ENCODE measurements around the gene TYSND1. TPM values are rescaled to one million over a fixed set of nuclear protein-coding genes. Genes with fewer than 3 reads are reported as not detected.

Gene TYSND1
- total RNA-seq, 1 experiment from 2014 or later: 78.2 TPM

- Histone ChIP-seq H3K9me3 (ENCODE audit: low read length) (no peaks in the 10 kb centered on the region), H3K79me2 (ENCODE audit: low read length) (peaks cover 62% of the 10 kb centered on the region), H3K27ac (ENCODE audit: low read length) (peak overlapping the region; percentile 19), H3K4me2 (ENCODE audit: low read length) (peak overlapping the region; percentile 88), H3F3A (ENCODE audit: low read length, unreplicated experiment) (no peaks in the 10 kb centered on the region), H3K27me3 (ENCODE audit: low read length) (no peaks in the 10 kb centered on the region), H4K20me1 (ENCODE audit: low read length) (peaks cover 49% of the 10 kb centered on the region), H3K4me1 (ENCODE audit: insufficient read depth, low read length) (peaks cover 30% of the 10 kb centered on the region), H3K4me3 (ENCODE audit: low read length) (peak overlapping the region; percentile 81), H3K9ac (ENCODE audit: low read length) (peak overlapping the region; percentile 88), H3K9me2 (replicated peaks; ENCODE audit: low read length) (no peaks in the 10 kb centered on the region), H3K36me3 (ENCODE audit: low read depth, low read length) (peaks cover 29% of the 10 kb centered on the region), H2AFZ (ENCODE audit: low read length) (0 out of 2 replicates have a peak overlapping the region, but pooled peaks have one; percentile 11)
- POLR2A ChIA-PET (ENCODE audit: unreplicated experiment): interaction anchor here (0.5 to 1.5 kb wide), 9 partner anchors 21 to 723 kb away, joined by 3 to 40 read pairs (median 3); partner anchors contain the start of genes PPA1 and TYSND1
- CTCF ChIA-PET: interaction anchor here (0.5 to 1.5 kb wide), 4 partner anchors 20 to 473 kb away, joined by 3 to 19 read pairs (median 4); partner anchors contain the start of gene TYSND1
- intact Hi-C loops (cut with micrococcal nuclease): loop anchor here (1.0 to 5.0 kb wide), 3 partner anchors 23 to 63 kb away; partner anchors contain the start of gene PPA1
- no TSS peak for BruUV-seq (replicated peaks)
- ATAC-seq: peak; percentile 21
- TF ChIP-seq EZH2phosphoT487 (IDR thresholded peaks at IDR 0.05; ENCODE audit: borderline replicate concordance, low read length) (no peak), CTCF (conservative IDR thresholded peaks at IDR 0.05; ENCODE audit: low read depth, low read length) (no peak), EZH2 (IDR thresholded peaks at IDR 0.05; ENCODE audit: low read length, unreplicated experiment) (no peak)
- no peak for DNase-seq
Observed at GRCh38 chr10:70169649-70170364, 23.3 kb upstream of the TYSND1 start.

GRCh38 chr10:70169011-70169410, 22.5 kb upstream of the TYSND1 start:
- H2AFZ ChIP-seq (ENCODE audit: low read length): no peak overlapping the region
- H3K4me1 ChIP-seq (ENCODE audit: insufficient read depth, low read length): peaks cover 26% of the 10 kb centered on the region
- H4K20me1 ChIP-seq (ENCODE audit: low read length): peaks cover 54% of the 10 kb centered on the region
- H3K9me2 ChIP-seq (replicated peaks; ENCODE audit: low read length): no peaks in the 10 kb centered on the region
- H3K4me3 ChIP-seq (ENCODE audit: low read length): peak overlapping the region; percentile 81
- no peaks in the 10 kb centered on the region for H3F3A ChIP-seq (ENCODE audit: low read length, unreplicated experiment)
- H3K27me3 ChIP-seq (ENCODE audit: low read length): no peaks in the 10 kb centered on the region
- ATAC-seq (no peak), DNase-seq (no peak)
- no TSS peak for BruUV-seq (replicated peaks)
- TF ChIP-seq EZH2 (IDR thresholded peaks at IDR 0.05; ENCODE audit: low read length, unreplicated experiment) (no peak), CTCF (conservative IDR thresholded peaks at IDR 0.05; ENCODE audit: low read depth, low read length) (no peak), EZH2phosphoT487 (IDR thresholded peaks at IDR 0.05; ENCODE audit: borderline replicate concordance, low read length) (no peak)
- POLR2A ChIA-PET (ENCODE audit: unreplicated experiment): interaction anchor here (0.9 kb wide), 1 partner anchor 23 kb away, joined by 6 read pairs; the partner anchor contains the start of gene TYSND1
- H3K79me2 ChIP-seq (ENCODE audit: low read length): peaks cover 70% of the 10 kb centered on the region
- CTCF ChIA-PET: interaction anchor here (0.5 to 1.4 kb wide), 2 partner anchors 23 to 196 kb away, joined by 9 to 10 read pairs; partner anchors contain the start of gene TYSND1
- no peak overlapping the region for H3K27ac ChIP-seq (ENCODE audit: low read length)
- peak overlapping the region; percentile 88 for H3K4me2 ChIP-seq (ENCODE audit: low read length)
- intact Hi-C loops (cut with micrococcal nuclease): loop anchor here (5.0 kb wide), 1 partner anchor 33 kb away; no protein-coding TSS in a partner anchor
- peaks cover 33% of the 10 kb centered on the region for H3K36me3 ChIP-seq (ENCODE audit: low read depth, low read length)
- no peaks in the 10 kb centered on the region for H3K9me3 ChIP-seq (ENCODE audit: low read length)
- peak overlapping the region; percentile 88 for H3K9ac ChIP-seq (ENCODE audit: low read length)

All from PC-3 (cell line).